COLO668 (cell line): Measurements from ENCODE around the gene C10orf88.
"Not testable (repeated sequence)": the region's sequence is repeated elsewhere in the genome, so short reads cannot be mapped to it uniquely, and the experiment has no call there.

Source experiments
- DNase-seq: peaks from one replicate; lab custom pipeline; 2025; ENCODE audit not compliant: unreplicated experiment; lab: John Stamatoyannopoulos, UW

Gene C10orf88

DNA sequence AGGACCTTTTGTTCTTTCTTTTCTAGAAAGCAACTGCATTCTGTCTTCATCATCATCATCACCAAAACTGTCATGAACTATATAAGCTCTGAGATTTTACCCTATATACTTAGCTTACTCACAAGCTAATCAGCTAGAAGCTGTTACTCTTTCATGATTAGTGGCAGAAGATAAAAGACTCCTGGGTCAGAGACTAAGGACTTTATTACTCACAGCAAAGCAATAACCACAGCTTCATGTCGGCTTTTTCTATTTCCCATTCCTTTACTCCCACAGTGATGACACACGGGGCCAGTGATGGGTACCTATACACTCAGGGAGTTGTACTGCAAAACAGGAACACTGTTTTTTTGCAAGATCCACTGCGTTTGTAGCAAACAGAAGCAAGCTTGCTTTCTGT, 8.4 kb upstream of the C10orf88 start:
- no peak for DNase-seq

DNA sequence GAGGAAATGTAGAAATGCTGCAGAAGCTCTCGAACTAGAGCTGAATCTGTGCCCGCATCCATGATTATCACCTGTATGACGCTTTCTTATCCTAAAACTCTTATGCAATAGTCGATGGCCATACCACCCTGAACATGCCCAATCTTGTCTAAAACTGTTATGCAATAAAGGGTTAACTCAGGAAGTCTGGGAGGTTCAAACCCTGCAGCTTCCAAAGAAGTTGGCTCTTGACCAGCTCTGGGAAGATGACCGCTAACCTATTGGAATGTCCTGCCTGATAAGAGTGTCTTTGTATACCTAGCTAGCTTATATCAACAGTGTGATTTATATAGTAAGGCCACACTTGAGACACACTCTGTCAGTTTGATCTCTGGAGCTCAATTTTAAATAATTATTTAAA, 3.4 kb upstream of the C10orf88 start:
- no peak for DNase-seq

DNA sequence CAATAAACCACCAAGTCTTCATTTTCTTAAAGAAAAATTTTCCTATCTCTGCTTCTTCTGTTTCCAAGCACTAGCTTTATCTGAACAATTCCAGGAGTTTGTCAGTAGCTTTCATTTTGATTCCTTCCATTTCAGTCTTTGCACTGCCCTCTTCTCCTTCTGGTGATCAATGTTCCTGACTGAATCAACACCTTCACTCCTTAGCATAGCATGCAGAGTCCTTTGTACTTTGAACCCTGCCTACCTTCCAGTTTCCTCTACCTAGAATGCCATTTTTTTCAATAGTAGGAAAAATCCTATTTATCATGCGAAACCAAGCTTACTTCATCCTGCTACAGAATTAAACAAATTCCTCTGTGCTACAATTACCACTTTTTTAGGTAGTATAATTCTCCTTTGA, 1.9 kb upstream of the C10orf88 start:
- no peak for DNase-seq

DNA sequence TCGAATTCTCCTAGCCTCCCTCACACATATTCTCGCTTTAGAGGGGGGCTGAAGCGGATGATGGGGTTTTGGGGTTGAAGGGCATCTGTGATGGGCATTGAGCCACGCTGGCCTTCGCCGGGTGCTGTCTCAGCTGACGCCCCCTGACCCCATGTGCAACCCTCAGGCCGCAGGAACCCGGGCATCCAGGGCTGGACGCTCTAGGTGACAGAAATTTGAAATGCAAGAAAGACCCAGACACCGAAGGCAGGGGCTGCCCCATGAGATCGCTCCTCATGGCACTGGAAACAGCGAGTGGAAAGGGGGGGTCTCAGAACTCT, 664 bp upstream of the C10orf88 start:
- no peak for DNase-seq

DNA sequence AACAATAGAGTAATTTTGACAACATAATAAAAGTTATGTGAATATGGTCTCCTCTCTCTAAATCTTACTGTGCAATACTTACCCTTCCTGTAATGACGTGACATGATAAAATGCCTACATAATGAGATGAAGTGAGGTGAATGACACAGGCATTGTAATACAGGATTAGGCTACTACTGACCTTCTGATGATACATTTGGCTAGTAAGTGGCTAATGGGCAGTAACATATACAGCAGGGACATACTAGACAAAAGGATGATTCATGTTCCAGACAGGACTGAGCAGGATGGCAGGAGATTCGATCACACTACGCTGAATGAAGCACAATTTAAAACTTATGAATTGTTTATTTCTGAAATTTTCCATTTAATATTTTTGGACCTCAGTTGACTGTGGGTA, 4.7 kb downstream of the C10orf88 start:
- no peak for DNase-seq

DNA sequence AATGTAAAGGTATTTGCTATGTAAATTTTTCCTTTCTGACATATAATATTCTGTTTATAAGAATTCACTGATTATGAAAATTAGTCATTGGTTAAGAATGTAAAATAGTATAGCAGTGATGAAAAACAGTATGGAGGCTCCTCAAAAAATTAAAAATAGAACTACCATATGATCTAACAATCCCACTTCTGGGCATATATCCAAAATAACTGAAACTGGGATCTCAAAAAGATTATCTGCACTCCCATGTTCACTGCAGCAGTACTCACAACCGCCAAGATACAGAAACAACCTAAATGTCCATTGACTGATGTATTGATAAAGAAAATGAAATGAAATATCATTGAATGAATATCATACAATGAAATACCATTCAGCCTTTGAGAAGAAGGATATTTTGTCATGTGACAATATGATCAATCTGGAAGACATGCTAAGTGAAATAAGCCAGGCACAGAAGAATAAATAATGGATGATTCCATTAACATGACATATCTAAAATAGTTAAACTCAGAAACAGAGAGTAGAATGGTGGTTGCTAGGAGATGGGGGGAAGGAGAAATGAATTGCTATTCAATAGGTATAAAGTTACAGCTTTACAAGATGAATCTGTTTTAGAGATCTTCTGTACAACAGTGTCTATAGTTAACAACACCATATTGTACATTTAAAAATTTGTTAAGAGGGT, 14.0 kb downstream of the C10orf88 start:
- no peak for DNase-seq

DNA sequence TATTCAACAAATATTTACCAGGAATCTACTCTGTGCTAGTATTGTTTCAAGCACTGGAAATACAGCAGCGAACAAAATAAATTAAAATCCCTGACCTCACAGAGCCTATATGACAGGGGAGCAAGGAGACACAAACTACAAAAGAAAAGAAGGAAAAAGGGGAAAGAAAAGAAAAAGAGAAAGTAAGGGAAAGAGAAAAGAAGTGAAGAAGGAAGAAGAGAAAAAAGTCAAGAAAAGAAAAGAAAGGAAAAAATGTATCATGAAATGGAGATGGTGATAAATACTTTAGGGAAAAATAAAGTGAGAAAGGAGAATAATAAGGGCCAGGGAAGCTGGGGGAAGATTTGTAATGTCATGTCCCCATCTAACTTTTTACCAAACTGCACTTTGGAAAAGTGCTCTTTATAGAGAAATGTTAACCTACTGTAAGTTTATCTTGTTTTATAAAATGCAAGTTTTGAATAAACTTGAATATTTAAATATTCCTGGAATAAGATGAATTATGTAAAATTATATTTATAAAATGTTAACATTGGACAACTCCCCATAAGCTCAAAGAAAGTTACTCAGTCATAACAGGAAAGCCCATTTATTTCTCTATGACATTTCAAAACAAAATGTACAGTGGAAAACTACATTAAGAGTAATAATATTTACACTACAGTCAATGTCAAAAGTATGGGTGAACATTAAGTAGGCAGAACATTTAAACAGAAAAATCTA, 14.7 kb downstream of the C10orf88 start:
- no peak for DNase-seq

DNA sequence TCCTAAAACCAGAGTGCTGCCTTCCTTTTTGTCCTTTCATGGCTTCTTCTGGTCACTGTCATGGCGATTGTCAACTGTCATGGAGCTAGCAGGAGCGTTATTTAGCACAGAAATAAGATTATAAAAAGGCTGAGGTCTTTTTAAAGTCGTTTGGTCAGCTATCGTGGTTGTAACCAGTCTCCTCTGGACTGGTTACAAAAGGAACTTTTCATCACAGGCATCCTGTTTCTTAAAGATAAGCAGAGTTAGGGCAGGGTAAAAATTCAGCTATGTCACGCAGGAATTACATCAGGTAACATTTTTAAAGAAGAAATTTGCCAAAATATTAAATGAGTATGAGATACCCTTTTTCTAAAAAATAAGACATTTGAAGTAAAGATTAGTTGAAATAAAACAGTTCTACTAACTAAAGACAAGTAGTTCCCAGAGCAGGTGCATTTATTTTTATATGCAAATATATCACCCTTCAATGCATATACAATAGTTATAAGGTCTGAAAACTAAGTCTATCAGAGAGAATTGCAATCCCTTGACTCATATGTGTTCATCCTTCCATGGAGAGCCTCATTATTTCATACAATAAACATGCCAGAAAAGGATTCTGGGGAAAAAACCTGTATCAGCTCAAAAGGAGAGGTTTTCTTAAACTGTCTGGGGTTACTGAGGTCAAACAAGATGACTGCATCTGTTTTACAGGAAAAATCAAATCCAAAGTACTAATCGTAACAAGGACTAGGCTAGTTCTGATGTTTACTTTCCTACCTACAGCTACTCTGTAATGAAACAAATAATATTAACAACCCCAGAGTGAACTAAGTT, 22.7 kb downstream of the C10orf88 start:
- DNase-seq, result no peak

DNA sequence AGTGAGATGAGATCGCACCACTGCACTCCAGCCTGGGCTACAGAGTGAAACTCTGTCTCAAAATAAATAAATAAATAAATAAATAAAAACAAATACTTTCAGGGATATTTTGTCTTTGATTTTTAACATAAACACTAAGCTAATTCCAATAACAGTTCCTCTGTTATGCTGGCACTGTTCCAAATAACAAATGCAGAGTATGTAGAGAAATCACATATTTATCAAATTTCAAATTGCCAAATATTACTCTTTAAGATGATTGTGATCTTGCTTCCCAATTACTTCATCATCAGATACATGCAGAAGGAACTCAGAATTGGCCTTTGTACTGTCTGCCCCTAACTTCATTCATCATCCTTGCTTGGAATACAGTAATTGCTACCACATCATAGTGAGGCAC, 23.9 kb downstream of the C10orf88 start:
- no peak for DNase-seq

DNA sequence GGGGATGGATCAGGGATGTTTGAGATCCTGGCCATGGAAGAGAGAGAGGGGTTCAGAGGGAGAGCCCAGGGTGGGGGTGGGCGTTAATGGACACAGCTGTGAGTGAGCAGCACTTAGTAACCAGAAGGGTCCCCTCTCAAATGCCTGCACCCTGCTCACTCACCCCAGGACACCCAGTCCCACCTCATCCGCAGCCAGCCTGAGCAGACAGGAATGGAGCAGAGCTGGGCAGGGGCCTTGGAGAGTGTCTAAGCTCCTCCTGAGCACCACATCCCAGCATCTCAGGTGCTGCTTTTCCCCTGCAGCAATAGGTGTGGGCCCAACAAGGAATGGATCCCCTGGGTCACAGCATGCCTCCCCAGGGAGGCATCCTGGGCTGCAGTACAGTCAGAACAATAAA, 38.3 kb downstream of the C10orf88 start:
- DNase-seq, result no peak

DNA sequence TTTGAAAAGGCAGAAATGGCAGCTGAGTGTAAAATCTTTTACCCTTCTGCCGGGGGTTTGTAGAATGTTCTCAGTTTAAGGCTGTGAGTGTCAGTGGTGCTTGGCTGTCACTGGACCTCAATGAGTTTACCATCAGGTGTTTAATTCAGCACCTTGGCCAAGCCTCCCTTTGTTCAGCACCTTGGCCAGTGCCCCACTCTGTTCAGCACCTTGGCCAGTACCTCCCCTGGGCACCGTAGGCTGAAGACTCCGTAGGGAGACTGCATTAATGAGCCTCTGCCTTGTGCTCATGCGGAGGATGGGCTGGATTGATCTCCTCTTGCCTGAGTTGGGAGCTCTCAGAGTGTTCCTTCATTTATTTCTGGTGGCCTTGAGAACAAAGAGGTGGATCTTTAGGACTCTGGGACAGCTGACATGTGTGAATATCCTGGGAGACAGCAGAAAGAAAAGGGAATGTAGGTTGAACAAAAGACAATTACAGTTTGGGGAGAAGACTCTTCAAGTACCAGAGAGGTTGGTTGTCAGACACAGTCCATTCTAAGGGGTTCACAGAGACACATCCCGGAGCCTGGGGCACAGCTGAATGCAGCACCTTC, 42.0 kb downstream of the C10orf88 start:
- no peak for DNase-seq

DNA sequence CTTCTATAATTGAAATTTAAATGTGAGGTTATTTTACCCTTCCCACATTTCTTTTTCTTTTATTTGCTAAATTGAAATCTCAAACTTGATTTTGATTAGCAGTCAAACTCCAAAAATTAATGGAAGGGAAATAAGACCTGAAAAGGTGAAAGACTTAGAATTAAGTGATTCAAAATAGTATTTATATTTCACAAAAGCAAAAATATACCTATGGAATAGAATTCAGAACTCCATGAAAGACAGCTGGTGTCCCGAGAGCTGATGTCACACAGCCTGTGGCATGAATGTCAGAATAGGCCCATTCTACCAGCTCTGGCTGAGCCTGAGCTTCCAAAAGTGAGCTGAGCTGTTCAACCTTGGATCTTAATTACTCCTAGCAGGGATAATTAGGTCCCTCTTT, 43.7 kb downstream of the C10orf88 start, which contains the start of gene FAM24A:
Gene FAM24A, plus strand, starts transcription at position 301 of the 400 bp plus-strand sequence. CDS start 1,025 bp downstream, outside the sequence.
- DNase-seq, result no peak

DNA sequence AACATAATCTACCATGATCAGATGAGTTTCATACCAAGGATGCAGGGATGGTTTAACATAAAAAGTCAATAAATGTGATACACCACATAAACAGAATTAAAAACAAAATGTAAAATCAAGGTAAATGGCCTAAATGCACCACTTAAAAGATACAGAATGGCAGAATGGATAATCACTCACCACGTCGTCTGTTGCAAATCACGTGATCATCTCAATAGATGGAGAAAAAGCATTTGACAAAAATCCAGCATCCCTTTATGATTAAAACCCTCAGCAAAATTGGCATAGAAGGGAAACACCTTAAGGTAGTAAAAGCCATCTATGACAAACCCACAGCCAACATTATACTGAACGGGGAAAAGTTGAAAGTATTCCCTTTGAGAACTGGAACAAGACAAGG, 50.2 kb downstream of the C10orf88 start:
- DNase-seq, result not testable (repeated sequence)

DNA sequence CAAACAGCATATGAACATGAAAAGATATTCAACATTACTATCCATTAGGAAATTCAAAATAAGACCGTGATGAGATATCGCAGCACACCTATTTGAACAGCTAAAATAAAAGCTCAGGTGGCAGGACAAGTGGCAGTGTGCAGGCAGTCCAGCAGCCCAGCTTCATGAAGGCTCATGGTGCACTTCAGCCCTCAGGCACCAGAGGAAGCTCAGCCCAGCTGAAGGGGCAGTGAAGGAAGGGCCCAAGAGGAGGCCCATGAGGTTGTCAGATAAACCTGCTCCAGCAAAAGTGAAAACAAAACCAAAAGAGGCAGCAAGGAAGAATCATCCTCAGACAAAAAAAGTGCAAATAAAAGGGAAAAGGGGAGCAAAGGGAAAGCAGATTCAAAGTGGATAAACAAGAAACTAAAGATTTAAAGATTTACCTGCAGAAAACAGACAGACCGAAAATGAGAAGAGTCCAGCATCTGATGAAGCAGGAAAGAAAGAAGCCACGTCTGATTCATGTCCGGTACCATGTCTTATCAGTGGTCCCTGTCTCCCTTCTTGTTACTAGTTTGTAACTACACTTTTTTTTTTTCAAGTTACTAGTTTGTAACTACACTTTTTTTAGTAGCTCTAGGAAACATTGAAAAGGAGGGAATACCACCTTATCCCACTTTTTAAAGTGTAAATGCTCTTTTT, 59.6 kb downstream of the C10orf88 start:
- no peak for DNase-seq

DNA sequence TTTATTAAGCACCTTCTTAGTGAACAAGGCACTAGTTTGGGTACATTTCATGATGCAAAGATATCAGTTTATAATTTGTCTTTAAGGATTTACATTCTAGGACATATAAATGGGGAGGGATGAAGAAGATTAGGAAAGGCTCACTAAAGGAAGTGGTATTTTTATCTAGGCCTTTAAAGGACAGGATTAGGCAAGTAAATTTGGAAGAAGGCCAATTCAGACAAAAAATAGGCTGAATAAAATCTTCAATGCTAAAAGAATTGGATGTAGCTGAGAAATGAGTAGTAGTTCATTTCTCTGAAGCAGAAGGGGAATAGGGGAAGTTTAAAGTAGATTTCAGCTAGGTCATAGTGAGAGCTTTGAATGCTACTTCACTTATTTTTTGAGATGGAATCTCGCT, 69.9 kb downstream of the C10orf88 start:
- no peak for DNase-seq

DNA sequence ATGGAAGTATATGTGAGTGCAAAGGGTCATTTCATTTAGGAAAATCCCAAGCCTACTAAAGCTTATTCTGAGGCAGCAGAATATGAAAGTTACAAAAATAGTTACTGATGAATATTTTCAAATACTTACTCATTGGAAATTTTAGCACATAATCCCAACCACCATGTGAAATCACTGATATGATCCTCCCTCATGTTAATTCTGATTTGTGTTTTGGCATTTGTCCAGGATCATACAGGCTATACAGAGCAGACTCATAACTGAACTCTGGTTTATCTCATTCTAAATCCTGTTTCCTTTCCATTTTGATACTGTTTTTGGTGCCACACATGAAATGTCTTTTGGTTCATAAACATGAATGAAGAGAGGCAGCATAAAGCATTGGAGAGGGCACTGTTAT, 71.3 kb downstream of the C10orf88 start:
- DNase-seq, result no peak
